ENCODE measurements around the gene FCGBP.
"Not testable (repeated sequence)": the region's sequence is repeated elsewhere in the genome, so short reads cannot be mapped to it uniquely, and the experiment has no call there.

The FCGBP gene

GRCh38 chr19:39934584-39935363 is at the start of gene FCGBP:
FCGBP (minus strand) TSS chr19:39934634.
- DNase-seq = no peak

GRCh38 chr19:39983695-39984300 is 49.4 kb upstream of the FCGBP start:
- DNase-seq = no peak

GRCh38 chr19:39982883-39983282 is 48.4 kb upstream of the FCGBP start:
- DNase-seq = no peak

GRCh38 chr19:39974377-39975155 is 40.1 kb upstream of the FCGBP start:
- DNase-seq = no peak

GRCh38 chr19:39971380-39972035 is 37.1 kb upstream of the FCGBP start:
- no peak for DNase-seq

GRCh38 chr19:39970675-39971379 is 36.4 kb upstream of the FCGBP start, which contains the start of gene PSMC4:
PSMC4 (plus strand) TSS chr19:39971165; CDS start chr19:39971203, 38 bp downstream.
- peak; percentile 96 for DNase-seq

GRCh38 chr19:39970425-39970674 is 35.9 kb upstream of the FCGBP start:
- peak; percentile 74 for DNase-seq

- DNase-seq = no peak
Measured at GRCh38 chr19:39969681-39970424, 35.4 kb upstream of the FCGBP start.

- no peak for DNase-seq
Measured at GRCh38 chr19:39969266-39969665, 34.8 kb upstream of the FCGBP start.

GRCh38 chr19:39968789-39969188 is 34.4 kb upstream of the FCGBP start:
- no peak for DNase-seq

GRCh38 chr19:39967561-39967960 is 33.1 kb upstream of the FCGBP start:
- DNase-seq = no peak

- no peak for DNase-seq
Measured at GRCh38 chr19:39966617-39967016, 32.2 kb upstream of the FCGBP start.

- no peak for DNase-seq
Measured at GRCh38 chr19:39963898-39964297, 29.5 kb upstream of the FCGBP start.

- DNase-seq = not testable (repeated sequence)
Measured at GRCh38 chr19:39959407-39959806, 25.0 kb upstream of the FCGBP start.

- DNase-seq = not testable (repeated sequence)
Measured at GRCh38 chr19:39958942-39959341, 24.5 kb upstream of the FCGBP start.

GRCh38 chr19:39957886-39958285 is 23.5 kb upstream of the FCGBP start:
- not testable (repeated sequence) for DNase-seq

GRCh38 chr19:39953915-39954314 is 19.5 kb upstream of the FCGBP start:
- no peak for DNase-seq

- DNase-seq = no peak
Measured at GRCh38 chr19:39951686-39952085, 17.3 kb upstream of the FCGBP start.

- DNase-seq = no peak
Measured at GRCh38 chr19:39951065-39951650, 16.7 kb upstream of the FCGBP start.

- DNase-seq = no peak
Measured at GRCh38 chr19:39949026-39949747, 14.8 kb upstream of the FCGBP start.

- DNase-seq = no peak
Measured at GRCh38 chr19:39946532-39946931, 12.1 kb upstream of the FCGBP start.
